ENCODE data around the gene PCIF1.

Gene PCIF1

DNA sequence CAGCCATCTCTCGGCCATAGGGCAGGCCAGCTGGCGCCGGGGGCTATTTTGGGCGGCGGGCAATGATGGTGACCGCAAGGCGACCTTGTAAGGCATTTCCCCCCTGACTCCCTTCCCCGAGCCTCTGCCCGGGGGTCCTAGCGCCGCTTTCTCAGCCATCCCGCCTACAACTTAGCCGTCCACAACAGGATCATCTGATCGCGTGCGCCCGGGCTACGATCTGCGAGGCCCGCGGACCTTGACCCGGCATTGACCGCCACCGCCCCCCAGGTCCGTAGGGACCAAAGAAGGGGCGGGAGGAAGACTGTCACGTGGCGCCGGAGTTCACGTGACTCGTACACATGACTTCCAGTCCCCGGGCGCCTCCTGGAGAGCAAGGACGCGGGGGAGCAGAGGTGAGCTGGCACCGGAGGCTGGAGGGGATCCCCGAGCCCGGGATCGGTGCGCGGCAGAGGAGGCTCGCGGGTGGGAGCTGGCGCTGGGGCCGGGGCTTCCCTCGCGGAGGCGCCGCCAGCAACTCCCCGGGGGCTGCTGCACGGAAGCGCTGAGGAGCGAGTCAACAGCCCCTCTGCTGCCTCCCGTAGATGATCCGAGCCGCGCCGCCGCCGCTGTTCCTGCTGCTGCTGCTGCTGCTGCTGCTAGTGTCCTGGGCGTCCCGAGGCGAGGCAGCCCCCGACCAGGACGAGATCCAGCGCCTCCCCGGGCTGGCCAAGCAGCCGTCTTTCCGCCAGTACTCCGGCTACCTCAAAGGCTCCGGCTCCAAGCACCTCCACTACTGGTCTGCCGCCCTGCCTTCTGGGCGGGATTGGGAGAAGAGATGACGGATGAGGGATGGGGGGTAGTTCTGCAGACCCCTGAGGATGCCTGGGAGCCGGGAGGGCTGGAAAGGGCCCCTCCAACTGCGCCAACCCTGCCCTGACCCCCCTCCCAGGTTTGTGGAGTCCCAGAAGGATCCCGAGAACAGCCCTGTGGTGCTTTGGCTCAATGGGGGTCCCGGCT, 43.2 kb upstream of the PCIF1 start, which contains the start of the genes CTSA and NEURL2:
CTSA (plus strand) TSS at position 351 of the 999 bp plus-strand sequence; CDS start at position 585, 234 bp downstream.
NEURL2 (minus strand) TSS at position 224 of the 999 bp plus-strand sequence; CDS start at position 7, 217 bp downstream.
- TF ChIP-seq, protein P1, sequence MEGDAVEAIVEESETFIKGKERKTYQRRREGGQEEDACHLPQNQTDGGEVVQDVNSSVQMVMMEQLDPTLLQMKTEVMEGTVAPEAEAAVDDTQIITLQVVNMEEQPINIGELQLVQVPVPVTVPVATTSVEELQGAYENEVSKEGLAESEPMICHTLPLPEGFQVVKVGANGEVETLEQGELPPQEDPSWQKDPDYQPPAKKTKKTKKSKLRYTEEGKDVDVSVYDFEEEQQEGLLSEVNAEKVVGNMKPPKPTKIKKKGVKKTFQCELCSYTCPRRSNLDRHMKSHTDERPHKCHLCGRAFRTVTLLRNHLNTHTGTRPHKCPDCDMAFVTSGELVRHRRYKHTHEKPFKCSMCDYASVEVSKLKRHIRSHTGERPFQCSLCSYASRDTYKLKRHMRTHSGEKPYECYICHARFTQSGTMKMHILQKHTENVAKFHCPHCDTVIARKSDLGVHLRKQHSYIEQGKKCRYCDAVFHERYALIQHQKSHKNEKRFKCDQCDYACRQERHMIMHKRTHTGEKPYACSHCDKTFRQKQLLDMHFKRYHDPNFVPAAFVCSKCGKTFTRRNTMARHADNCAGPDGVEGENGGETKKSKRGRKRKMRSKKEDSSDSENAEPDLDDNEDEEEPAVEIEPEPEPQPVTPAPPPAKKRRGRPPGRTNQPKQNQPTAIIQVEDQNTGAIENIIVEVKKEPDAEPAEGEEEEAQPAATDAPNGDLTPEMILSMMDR (IDR thresholded peaks at IDR 0.05; ENCODE audit: low read depth, low read length), result no peak
- TF ChIP-seq POLR2A (IDR thresholded peaks at IDR 0.05; ENCODE audit: extremely low read depth, insufficient read length) (peak; percentile 51), MYC (IDR thresholded peaks at IDR 0.05; ENCODE audit: low read depth, low read length) (peak; percentile 89)
- TF ChIP-seq, protein P2, sequence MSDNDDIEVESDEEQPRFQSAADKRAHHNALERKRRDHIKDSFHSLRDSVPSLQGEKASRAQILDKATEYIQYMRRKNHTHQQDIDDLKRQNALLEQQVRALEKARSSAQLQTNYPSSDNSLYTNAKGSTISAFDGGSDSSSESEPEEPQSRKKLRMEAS (IDR thresholded peaks at IDR 0.05; ENCODE audit: low read depth, low read length), result peak; percentile 99
- peak; percentile 94 for DNase-seq (ENCODE audit: low read depth)
- peak within 1 kb of the TSS; percentile 74 for H3K4me3 ChIP-seq (ENCODE audit: low read depth, low read length)

DNA sequence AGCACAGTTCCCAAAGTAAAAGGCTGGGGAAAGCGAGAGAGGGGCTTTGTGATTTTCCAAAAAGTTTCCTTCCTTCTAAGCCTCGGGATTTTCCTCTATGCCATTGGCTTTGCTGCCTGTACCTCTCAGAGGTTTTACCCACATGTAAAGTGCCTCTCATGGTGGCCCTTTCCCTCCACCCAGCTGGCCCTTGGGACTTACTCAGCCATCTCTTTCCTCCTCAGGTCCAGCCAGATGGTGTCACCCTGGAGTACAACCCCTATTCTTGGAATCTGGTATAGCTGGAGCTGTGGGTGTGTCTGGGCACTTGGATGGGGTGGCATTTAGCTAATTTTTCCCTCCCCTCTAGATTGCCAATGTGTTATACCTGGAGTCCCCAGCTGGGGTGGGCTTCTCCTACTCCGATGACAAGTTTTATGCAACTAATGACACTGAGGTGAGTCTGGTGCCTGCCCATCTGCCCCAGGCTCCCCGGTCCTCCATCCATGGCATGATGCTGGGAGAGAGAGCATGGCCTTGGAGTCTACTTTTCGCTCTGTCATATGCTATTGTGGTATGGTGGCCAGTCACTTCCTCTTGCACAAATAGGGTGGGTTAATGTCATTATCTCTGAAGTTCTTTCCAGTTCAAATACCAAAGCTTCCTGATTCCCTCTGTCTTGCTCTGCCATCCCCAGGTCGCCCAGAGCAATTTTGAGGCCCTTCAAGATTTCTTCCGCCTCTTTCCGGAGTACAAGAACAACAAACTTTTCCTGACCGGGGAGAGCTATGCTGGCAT, 42.2 kb upstream of the PCIF1 start:
- H3K4me3 ChIP-seq (ENCODE audit: low read depth, low read length), result peak overlapping the region; percentile 74
- DNase-seq (ENCODE audit: low read depth), result peak; percentile 72
- 0 out of 2 replicates have a peak, but pooled peaks have one; percentile 3 for TF ChIP-seq MYC (IDR thresholded peaks at IDR 0.05; ENCODE audit: low read depth, low read length)
- TF ChIP-seq, protein P1 (IDR thresholded peaks at IDR 0.05; ENCODE audit: low read depth, low read length), result peak; percentile 23
- TF ChIP-seq POLR2A (IDR thresholded peaks at IDR 0.05; ENCODE audit: extremely low read depth, insufficient read length), result peak; percentile 10
- TF ChIP-seq, protein P2 (IDR thresholded peaks at IDR 0.05; ENCODE audit: low read depth, low read length), result no peak; the same call in 1 of the 2 replicates

DNA sequence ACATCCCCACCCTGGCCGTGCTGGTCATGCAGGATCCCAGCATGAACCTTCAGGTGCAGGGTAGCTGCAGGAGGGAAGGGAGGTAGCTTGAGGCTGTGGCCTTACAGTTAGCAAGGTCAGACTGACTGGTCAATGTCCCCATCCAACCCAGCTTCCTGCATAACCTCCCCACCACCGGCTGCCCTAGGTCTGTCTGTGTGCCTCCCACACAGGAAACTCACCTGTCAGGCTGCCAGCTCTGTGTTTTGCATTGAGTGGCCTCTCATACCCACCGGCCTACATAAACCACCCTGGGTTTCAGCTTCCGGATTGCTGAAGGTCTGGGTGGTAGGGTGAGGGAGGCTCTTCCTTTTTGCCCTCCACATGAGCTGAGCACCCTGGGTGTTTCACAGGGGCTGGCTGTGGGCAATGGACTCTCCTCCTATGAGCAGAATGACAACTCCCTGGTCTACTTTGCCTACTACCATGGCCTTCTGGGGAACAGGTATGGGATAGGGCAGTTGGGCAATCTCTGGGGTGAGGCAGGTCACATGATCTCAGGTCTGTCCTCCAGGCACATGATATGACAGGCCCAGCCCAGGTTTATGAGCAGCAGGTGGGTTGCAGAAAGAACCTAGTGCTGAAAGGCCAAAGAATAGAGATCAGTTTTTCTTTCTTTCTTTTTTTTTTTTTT, 41.5 kb upstream of the PCIF1 start:
- TF ChIP-seq, protein P2 (IDR thresholded peaks at IDR 0.05; ENCODE audit: low read depth, low read length), result no peak
- TF ChIP-seq POLR2A (IDR thresholded peaks at IDR 0.05; ENCODE audit: extremely low read depth, insufficient read length), result no peak
- peak; percentile 44 for DNase-seq (ENCODE audit: low read depth)
- H3K4me3 ChIP-seq (ENCODE audit: low read depth, low read length), result peak overlapping the region; percentile 74

DNA sequence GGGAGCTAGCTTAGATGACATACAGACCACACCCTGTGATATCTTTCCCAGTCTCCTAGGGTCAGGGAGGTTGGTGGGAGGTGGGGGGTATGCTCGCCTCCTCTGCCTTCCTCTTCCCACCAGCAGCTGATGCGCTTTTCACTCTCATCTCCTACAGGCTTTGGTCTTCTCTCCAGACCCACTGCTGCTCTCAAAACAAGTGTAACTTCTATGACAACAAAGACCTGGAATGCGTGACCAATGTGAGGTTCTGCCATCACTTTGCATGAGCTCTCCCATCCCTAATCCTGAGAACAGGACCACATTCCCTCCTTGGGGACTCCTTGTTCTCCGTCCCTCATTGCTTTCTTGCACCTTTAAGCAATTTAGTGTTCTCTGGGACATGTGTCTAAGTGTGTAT, 40.7 kb upstream of the PCIF1 start:
- TF ChIP-seq MYC (IDR thresholded peaks at IDR 0.05; ENCODE audit: low read depth, low read length) (no peak), POLR2A (IDR thresholded peaks at IDR 0.05; ENCODE audit: extremely low read depth, insufficient read length) (no peak)
- TF ChIP-seq, protein P1 (IDR thresholded peaks at IDR 0.05; ENCODE audit: low read depth, low read length), result no peak
- TF ChIP-seq, protein P2 (IDR thresholded peaks at IDR 0.05; ENCODE audit: low read depth, low read length), result no peak
- no peak overlapping the region for H3K4me3 ChIP-seq (ENCODE audit: low read depth, low read length)
- DNase-seq (ENCODE audit: low read depth), result no peak

DNA sequence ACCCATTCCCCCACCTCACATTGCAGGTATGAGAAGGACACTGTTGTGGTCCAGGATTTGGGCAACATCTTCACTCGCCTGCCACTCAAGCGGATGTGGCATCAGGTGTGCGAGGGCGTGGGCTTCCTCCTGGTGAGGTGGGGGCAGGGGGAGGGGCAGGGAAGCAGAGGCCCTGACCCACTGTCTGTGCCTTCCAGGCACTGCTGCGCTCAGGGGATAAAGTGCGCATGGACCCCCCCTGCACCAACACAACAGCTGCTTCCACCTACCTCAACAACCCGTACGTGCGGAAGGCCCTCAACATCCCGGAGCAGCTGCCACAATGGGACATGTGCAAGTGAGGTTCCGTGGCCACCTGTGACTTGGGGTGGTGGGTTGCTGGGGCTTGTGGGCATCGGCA, 39.7 kb upstream of the PCIF1 start:
- no peak for DNase-seq (ENCODE audit: low read depth)
- no peak overlapping the region for H3K4me3 ChIP-seq (ENCODE audit: low read depth, low read length)
- TF ChIP-seq POLR2A (IDR thresholded peaks at IDR 0.05; ENCODE audit: extremely low read depth, insufficient read length), result peak; percentile 14
- no peak for TF ChIP-seq MYC (IDR thresholded peaks at IDR 0.05; ENCODE audit: low read depth, low read length)

DNA sequence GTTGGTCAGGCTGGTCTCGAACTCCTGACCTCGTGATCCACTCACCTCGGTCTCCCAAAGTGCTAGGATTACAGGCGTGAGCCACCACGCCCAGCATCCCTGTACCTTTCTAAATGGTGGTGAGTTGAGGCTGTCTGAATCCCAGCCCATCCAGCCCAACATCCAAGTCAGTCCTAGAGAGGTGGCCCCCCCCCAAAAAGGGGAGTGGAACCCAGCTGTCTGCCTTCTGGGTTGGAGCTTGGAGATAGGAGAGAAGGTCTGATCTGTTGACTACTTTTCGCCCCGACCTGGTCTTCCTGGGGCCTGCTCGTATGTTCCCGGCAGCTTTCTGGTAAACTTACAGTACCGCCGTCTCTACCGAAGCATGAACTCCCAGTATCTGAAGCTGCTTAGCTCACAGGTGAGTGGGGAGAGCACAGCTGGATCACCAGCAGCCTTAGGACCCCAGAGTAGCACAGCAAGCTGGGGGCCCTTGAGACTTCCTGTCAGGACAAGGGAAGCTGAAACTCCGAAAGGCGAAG, 37.8 kb upstream of the PCIF1 start:
- TF ChIP-seq, protein P1 (IDR thresholded peaks at IDR 0.05; ENCODE audit: low read depth, low read length), result no peak
- TF ChIP-seq MYC (IDR thresholded peaks at IDR 0.05; ENCODE audit: low read depth, low read length), result no peak
- no peak for DNase-seq (ENCODE audit: low read depth)
- no peak overlapping the region for H3K4me3 ChIP-seq (ENCODE audit: low read depth, low read length)

Measured in NB4 (cell line).